Left lung (tissue), 10 donors: ENCODE data around the gene EXD2. TPM values are rescaled to one million over a fixed set of nuclear protein-coding genes. Genes with fewer than 3 reads are reported as not detected.
A peak's percentile ranks its signal among the peaks of the same experiment; 100 is the strongest.

Experiments
- ATAC-seq: fragments of 200-7000 bp; cut with Tn5 transposase; one replicate; pipeline ENCODE4 v1.9.1; 2020; ENCODE audit warnings: moderate library complexity
- DNase-seq, 4 donors: peaks; one replicate each; pipeline ENCODE4 v3.0.0-alpha.2; 2013 to 2020
- H3K27ac ChIP-seq, 2 donors: fragments of 200-600 bp; sonication (generic) in 1 of 2; one replicate each; pipeline versions ENCODE4 v1.5.0 to v1.8.0; 2020 to 2021
- H3K27me3 ChIP-seq, 2 donors: fragments of 200-600 bp; sonication (generic) in 1 of 2; one replicate each; pipeline versions ENCODE4 v1.5.0 to v1.8.0; 2020 to 2021
- H3K36me3 ChIP-seq, 2 donors: fragments of 200-600 bp; sonication (generic) in 1 of 2; one replicate each; pipeline versions ENCODE4 v1.5.0 to v1.8.0; 2020 to 2021
- H3K4me1 ChIP-seq, 2 donors: fragments of 200-600 bp; one replicate each; pipeline ENCODE4 v1.8.0; 2021
- H3K4me3 ChIP-seq, 2 donors: fragments of 200-600 bp; sonication (generic) in 1 of 2; one replicate each; pipeline versions ENCODE4 v1.5.0 to v1.8.0; 2020 to 2021; ENCODE audit warnings: mild to moderate bottlenecking in 1 of 2
- H3K9me3 ChIP-seq, 2 donors: fragments of 200-600 bp; sonication (generic) in 1 of 2; one replicate each; pipeline versions ENCODE4 v1.5.0 to v1.8.0; 2020 to 2021
- intact Hi-C, 2 donors: fragments of 100-400 bp; cut with DNase I; formaldehyde crosslinking; loops; one replicate each; pipeline versions ENCODE4 v1.11.2 to v1.14.2; 2022
- polyA plus RNA-seq, 6 donors: library from polyadenylated mRNA; unstranded; fragments of 120-200 nt; gene quantifications; one replicate each; pipeline ENCODE4 v1.2.1, GENCODE V29; 2013; ENCODE audit not compliant: insufficient read length in 6 of 6
- total RNA-seq, 2 donors: library from RNA; stranded (reverse); fragmentation: NEBNext Ultra II Directional; extraction: Animal tissue kit (Norgen Biotek cat#: 25700); gene quantifications; one replicate each; pipeline ENCODE4 v1.2.1, GENCODE V29; 2021
- TF ChIP-seq, protein P1 (sequence below), 2 donors: fragments of 200-600 bp; sonication (generic) in 1 of 2; IDR thresholded peaks; one replicate each; pipeline versions ENCODE4 v1.5.0 to v1.8.0; 2021; ENCODE audit warnings: antibody characterized with exemption in 2 of 2
- donor health status: DM: no; HTN: yes; CAD: no.
- donor health status: DM: no; HTN: no; CAD: no.

The EXD2 gene
- total and polyA plus RNA-seq, 8 donors, result 24.0 to 39.0 (median 31.4) TPM

DNA sequence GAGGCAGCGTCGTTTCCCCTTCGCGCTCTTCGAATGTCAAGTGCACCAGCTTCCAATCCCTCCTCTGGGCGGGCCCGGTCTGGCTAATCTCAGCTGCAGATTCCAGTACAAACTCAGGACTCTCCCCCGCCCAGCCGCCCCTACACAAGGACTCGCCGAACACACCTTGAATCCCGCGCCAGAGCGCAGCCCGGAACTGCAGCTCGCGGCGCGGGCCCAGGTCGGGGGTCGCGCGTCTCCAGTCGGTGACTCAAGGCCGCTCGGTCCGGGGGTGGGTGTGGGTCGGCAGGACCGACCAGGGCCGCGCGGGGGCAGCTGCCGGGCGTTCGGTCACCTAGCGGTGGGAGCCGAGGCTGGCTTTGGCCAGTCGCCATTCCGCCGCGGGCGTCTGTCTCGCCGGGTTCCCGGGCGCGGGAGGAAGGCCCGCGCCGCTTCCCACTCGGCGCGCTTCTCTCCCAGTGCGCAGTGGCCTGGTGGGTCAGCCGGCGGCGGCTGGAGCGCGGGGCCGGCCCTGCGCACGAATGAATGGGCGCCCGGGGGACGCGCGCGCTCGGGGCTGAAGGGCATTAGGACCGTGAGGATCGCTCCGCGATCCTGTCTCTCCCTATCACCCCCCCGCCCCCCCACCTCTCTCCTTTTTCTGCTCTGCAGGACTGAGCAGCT is 68.4 kb downstream of the EXD2 start, which contains the start of gene GALNT16:
GALNT16 (plus strand) TSS at position 632 of the 663 bp plus-strand sequence. CDS start 133 bp downstream, outside the sequence.
- peak in 2 of 4 donors; percentile 48 to 80 for DNase-seq
- peak; percentile 57 for ATAC-seq
- TF ChIP-seq, protein P1, sequence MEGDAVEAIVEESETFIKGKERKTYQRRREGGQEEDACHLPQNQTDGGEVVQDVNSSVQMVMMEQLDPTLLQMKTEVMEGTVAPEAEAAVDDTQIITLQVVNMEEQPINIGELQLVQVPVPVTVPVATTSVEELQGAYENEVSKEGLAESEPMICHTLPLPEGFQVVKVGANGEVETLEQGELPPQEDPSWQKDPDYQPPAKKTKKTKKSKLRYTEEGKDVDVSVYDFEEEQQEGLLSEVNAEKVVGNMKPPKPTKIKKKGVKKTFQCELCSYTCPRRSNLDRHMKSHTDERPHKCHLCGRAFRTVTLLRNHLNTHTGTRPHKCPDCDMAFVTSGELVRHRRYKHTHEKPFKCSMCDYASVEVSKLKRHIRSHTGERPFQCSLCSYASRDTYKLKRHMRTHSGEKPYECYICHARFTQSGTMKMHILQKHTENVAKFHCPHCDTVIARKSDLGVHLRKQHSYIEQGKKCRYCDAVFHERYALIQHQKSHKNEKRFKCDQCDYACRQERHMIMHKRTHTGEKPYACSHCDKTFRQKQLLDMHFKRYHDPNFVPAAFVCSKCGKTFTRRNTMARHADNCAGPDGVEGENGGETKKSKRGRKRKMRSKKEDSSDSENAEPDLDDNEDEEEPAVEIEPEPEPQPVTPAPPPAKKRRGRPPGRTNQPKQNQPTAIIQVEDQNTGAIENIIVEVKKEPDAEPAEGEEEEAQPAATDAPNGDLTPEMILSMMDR (IDR thresholded peaks at IDR 0.05), result no peak
- Histone ChIP-seq H3K9me3 (no peaks in the 10 kb centered on the region), H3K4me1 (peaks cover 3 to 23% of the 10 kb centered on the region in 2 donors), H3K27me3 (peaks cover 33 to 89% of the 10 kb centered on the region in 2 donors), H3K4me3 (peak within 1 kb of the TSS; percentile 45 to 47), H3K27ac (no peak within 1 kb of the TSS), H3K36me3 (no peaks in the 10 kb centered on the region)
- intact Hi-C loops, result no loop called here

DNA sequence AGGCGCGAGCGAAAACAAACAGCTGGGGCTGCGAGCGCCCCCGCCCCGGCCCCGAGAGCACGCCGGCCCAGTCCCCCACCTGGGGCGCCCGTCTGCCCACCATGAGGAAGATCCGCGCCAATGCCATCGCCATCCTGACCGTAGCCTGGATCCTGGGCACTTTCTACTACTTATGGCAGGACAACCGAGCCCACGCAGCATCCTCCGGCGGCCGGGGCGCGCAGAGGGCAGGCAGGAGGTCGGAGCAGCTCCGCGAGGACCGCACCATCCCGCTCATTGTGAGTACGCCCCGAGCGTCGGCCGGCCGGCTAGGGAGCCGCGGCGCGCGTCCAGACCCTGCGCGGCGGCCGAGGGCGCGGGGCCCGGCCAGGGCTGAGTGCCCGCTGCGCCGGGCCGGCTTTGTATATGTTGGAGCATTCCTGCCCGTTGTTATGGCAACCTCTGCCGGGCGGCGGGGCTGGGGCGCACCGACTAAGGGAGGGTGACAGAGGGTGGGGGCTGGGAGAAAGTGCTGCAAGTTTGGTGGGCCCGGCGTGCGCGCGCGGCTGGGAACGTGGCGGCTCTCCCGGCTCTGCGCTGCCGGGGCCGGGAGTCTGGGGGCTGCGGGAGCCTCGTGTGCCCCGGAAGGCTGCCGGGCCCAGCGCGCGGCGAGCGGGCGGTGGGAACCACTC is 69.0 kb downstream of the EXD2 start:
- TF ChIP-seq, protein P1 (IDR thresholded peaks at IDR 0.05), result no peak
- Histone ChIP-seq H3K27ac (no peak overlapping the region), H3K36me3 (no peaks in the 10 kb centered on the region), H3K9me3 (no peaks in the 10 kb centered on the region), H3K27me3 (peaks cover 33 to 96% of the 10 kb centered on the region in 2 donors), H3K4me3 (peak overlapping the region; percentile 45 to 47), H3K4me1 (peaks cover 3 to 23% of the 10 kb centered on the region in 2 donors)
- intact Hi-C loops, result no loop called here
- peak in 1 of 4 donors; percentile 47 for DNase-seq
- peak; percentile 38 for ATAC-seq

DNA sequence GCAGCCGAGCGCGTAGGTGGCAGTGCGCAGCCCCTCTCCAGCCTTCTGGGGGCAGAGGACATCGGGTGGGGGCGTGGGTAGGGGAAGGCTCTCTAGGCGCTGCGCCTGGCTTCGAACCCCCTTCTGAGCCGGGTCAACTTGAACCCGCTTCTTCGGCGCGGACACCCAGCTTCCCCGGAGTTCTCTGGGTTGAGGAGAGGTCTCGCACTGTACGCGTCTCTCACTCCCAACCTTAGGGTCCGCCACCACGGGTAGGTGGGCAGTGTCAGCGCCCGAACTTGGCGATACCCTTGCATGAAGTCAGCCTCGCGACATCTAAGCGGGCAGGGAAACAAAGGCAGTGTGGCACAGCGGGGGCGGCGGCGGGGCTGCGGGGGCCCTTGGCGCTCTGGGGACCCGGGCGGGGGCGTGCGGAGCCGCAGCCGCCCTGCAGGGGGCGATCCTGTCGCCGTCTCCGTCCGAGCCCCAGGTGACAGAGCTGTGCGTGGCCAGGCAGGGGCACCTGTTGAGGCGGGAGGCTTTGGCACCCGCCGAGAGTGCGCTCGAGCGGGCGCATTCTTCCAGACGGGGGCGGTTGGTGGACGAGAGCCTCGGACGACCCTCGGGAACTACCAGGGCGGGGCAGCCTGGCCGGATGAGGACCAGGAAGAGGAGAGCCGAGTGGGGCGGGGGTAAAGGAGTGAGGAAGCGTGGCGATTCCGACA is 69.7 kb downstream of the EXD2 start:
- Histone ChIP-seq H3K4me1 (peaks cover 3 to 23% of the 10 kb centered on the region in 2 donors), H3K27me3 (peaks cover 33 to 93% of the 10 kb centered on the region in 2 donors), H3K36me3 (no peaks in the 10 kb centered on the region), H3K27ac (no peak overlapping the region), H3K4me3 (peak overlapping the region; percentile 45 to 47), H3K9me3 (no peaks in the 10 kb centered on the region)
- peak; percentile 77 for ATAC-seq
- DNase-seq, result peak in 1 of 4 donors; percentile 26
- intact Hi-C loops, result no loop called here
- TF ChIP-seq, protein P1 (IDR thresholded peaks at IDR 0.05), result peak; percentile 60 to 61

DNA sequence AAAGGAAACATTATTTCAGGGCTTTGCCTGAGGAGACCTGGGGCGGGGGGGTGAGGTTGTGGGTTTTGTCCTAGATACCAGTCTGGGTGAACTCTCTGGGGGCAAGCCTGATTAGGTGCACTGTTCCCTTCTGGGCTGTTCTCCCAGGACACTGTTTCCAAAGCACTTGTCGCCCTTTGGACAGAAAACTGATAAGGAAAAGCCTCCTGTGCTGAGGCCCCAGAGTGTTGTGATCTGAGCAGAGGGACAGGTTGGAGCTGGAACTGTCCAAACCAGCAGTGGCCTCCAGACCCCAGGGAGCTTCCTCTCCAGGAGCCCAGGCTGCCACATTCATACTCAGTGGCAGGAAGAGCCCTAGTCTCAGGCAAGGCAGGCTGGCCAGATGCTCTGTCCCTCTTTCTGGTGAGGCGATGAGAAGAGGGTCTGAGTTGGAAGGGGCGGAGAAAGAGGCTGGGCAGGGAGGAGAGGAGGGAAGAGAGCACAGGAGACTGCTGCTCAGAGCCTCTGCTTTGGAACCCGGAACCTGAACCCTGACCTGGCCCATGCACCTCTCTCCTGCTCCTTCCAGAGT is 70.5 kb downstream of the EXD2 start:
- no peaks in the 10 kb centered on the region for H3K36me3 ChIP-seq
- TF ChIP-seq, protein P1 (IDR thresholded peaks at IDR 0.05), result no peak
- DNase-seq, result no peak
- no peak overlapping the region for H3K27ac ChIP-seq
- peaks cover 33 to 89% of the 10 kb centered on the region in 2 donors for H3K27me3 ChIP-seq
- H3K4me1 ChIP-seq, result peaks cover 3 to 23% of the 10 kb centered on the region in 2 donors
- intact Hi-C loops, result no loop called here
- H3K9me3 ChIP-seq, result no peaks in the 10 kb centered on the region
- no peak overlapping the region for H3K4me3 ChIP-seq
- ATAC-seq, result no peak
